T-helper 17 cell (primary cell): ENCODE measurements around the gene SOX21. TPM values are rescaled to one million over a fixed set of nuclear protein-coding genes. Genes with fewer than 3 reads are reported as not detected.

Experiments used
- ATAC-seq: fragments of 150-1000 bp; cut with Tn5 transposase; 2 replicates; pipeline ENCODE4 v1.10.0; 2021; ENCODE audit warnings: mild to moderate bottlenecking, moderate library complexity
- DNase-seq, 3 donors: peaks; one replicate each; pipeline versions ENCODE4 v3.0.0 to v3.0.0-alpha.2; 2020 to 2021
- H3K9me3 ChIP-seq: one replicate; pipeline ENCODE4 v1.7.0; 2013; ENCODE audit warnings: low read length, mild to moderate bottlenecking; ENCODE audit not compliant: control insufficient read depth, poor library complexity, severe bottlenecking
- H3K27ac Mint-ChIP-seq: one replicate; pipeline ENCODE4 v1.8.0; 2022; ENCODE audit warnings: mild to moderate bottlenecking, moderate library complexity, mixed read lengths
- H3K27me3 Mint-ChIP-seq: one replicate; pipeline ENCODE4 v1.8.0; 2022; ENCODE audit warnings: mixed read lengths
- H3K36me3 Mint-ChIP-seq: one replicate; pipeline ENCODE4 v1.8.0; 2022; ENCODE audit warnings: low read depth, mixed read lengths
- H3K4me1 Mint-ChIP-seq: one replicate; pipeline ENCODE4 v1.8.0; 2022; ENCODE audit warnings: mild to moderate bottlenecking, mixed read lengths
- H3K4me3 Mint-ChIP-seq: one replicate; pipeline ENCODE4 v1.8.0; 2022; ENCODE audit warnings: mild to moderate bottlenecking, moderate library complexity, mixed read lengths
- total RNA-seq, 4 donors: library from RNA in 2 of 4; stranded (reverse) in 2 of 4; gene quantifications; one replicate each; pipeline ENCODE4 v1.2.3 and lab custom pipeline; 2022 to 2026

Gene SOX21
- total RNA-seq, 2 donors from 2014 or later: not detected

DNA sequence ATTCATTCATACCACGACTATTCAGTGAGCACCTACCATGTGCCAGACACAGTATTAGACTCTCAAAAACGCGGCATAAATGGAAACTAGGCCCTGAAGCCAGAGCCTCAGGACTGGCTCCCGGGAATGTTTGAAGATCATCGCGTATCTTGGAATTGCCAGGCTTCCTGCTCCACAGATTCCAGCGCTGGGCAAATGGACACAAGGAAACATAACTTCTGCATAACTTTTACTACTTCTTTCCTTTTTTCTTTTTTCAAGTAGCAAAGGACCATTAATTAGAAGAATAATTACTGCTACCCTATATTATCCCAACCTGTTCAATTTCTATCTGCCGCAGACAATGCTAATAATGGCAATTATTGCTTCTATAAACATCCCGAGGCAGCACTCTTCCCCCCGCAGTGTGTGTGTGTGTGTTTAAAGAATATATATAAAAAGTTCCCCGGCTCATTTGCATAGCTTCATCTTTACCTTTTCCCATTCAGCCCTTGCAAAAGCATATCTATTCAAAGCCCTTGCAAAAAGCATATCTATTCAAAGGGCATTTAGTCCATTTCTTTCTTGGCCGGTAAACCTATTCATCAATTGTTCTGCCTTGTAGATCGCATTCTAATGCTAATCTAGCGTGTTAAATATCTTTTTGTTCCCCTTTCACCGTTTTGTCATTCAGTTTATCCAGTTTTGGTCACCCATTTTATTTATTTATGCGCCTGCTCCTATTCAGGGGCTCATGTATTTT lies 6.1 kb downstream of the SOX21 start:
- Mint-ChIP-seq H3K4me3 (no peak overlapping the region), H3K27me3 (peaks cover 85% of the 10 kb centered on the region), H3K36me3 (peaks cover 5% of the 10 kb centered on the region), H3K27ac (peak overlapping the region; percentile 29), H3K4me1 (peaks cover 10% of the 10 kb centered on the region)
- no peaks in the 10 kb centered on the region for H3K9me3 ChIP-seq
- DNase-seq (no peak), ATAC-seq (no peak)

DNA sequence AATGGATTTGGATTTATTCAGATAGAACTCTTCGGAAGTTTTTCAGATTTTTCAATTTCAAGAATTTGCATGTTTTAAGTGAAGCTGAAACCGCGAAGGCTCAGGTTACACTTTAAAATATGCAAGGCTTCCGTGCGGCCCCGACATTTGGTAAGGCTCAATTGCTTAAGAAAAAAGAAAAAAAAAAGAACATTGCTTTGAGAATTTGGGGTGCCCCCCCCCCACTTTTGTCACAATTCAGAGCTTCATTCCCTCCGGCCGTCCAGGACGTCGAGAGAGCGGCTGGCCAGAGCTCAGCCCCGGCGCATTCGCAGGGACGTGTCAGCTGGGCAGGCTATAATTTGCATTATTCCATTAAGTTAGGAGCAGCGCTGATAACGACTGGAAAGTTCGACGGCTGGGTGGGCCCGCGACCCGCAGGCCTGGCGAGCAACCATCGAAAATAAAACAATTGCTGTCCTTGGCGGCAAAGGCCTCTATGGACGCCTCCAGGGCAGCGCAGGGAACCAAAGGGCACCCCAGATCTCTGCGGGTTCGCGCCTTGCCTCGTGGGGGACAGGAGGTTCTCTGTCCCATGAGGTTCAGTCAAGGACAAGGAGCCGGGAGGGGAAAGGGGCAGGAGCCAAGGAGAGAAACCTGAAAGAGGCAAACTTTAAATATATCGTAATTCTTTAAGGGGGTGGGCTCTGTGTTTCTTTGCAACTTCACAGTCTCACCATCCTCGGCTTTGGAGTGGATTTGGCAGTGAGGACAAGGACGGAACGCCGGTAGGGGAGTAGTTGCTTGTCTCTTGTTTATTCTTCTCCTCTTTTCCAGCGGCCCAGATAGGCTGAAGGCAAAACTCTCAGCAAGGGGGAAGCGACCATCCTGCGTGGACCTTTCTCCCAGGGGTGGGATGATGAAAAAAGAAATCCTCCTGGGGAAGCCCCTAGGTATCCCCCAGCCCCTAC lies 7.0 kb downstream of the SOX21 start:
- no peak for ATAC-seq
- Mint-ChIP-seq H3K27me3 (peaks cover 89% of the 10 kb centered on the region), H3K4me3 (peak overlapping the region; percentile 25), H3K4me1 (peaks cover 8% of the 10 kb centered on the region), H3K36me3 (peaks cover 5% of the 10 kb centered on the region), H3K27ac (no peak overlapping the region)
- H3K9me3 ChIP-seq: no peaks in the 10 kb centered on the region
- no peak for DNase-seq

DNA sequence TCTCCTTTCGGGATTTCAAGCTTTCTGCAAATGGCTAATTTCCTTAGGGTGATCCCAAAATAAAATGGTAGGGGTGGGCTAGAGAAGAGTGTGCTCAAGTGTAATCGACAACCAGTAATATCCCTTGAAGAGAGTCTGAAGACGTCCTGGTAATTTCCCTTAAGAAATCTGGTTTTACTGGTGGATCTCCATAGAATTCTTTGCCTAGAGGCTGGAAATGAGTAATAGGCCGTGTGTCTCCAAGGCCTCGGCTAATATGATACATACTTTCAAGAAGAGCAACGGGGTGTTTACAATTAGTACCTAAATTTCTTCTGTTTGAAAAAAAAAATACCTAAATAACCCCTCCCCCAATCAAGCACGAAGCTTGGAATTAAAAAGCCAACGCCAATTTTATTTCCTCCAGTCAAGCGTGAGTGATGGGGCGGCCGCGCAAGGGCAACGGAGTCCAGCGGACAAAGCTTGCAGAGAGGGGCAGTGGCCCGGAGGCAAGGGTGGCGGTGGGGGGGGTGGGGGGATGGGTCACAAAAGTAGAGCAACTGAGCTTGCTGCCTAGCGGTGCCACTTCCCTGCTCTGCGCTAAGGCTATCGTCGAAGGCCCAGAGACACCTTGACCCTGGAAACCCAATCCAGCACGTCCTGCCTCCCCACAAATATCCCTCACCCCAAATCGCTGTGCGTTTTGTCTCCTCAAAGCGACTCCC lies 7.8 kb downstream of the SOX21 start:
- H3K27ac Mint-ChIP-seq: no peak overlapping the region
- H3K4me3 Mint-ChIP-seq: no peak overlapping the region
- DNase-seq (no peak), ATAC-seq (no peak)
- H3K27me3 Mint-ChIP-seq: peaks cover 94% of the 10 kb centered on the region
- peaks cover 6% of the 10 kb centered on the region for H3K4me1 Mint-ChIP-seq
- H3K9me3 ChIP-seq: no peaks in the 10 kb centered on the region
- H3K36me3 Mint-ChIP-seq: peaks cover 5% of the 10 kb centered on the region

DNA sequence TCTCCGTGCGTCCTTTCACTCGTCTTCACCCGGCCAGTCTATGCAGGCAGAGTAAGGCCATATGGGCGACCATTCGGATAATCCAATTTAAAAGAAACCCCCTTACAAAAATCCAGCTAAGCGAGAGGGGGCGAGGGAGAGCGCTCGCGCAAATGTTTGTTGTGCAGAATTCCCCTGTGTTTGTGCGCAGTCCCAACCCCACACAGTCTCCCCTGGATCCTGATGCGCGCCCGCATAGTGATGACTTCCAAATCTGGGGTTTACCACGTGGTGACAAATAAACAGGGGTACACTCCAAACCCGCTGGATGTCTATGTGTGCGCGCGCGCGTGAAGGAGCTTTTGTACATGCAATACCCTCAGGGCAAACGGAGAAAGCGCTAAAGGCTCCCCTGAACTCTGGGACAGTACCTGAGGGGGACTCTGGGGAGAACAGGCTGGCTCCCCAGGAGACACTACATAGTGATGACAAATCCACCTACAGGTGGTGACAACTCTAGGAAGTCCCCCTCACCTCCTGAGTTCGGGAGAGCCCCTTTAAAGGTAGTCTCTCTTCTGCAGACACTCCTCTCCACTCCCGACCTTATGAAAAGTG lies 8.5 kb downstream of the SOX21 start:
- DNase-seq (no peak), ATAC-seq (no peak)
- Mint-ChIP-seq H3K27ac (no peak overlapping the region), H3K4me1 (peaks cover 6% of the 10 kb centered on the region), H3K36me3 (peaks cover 5% of the 10 kb centered on the region), H3K27me3 (peaks cover 94% of the 10 kb centered on the region), H3K4me3 (no peak overlapping the region)
- H3K9me3 ChIP-seq: no peaks in the 10 kb centered on the region

DNA sequence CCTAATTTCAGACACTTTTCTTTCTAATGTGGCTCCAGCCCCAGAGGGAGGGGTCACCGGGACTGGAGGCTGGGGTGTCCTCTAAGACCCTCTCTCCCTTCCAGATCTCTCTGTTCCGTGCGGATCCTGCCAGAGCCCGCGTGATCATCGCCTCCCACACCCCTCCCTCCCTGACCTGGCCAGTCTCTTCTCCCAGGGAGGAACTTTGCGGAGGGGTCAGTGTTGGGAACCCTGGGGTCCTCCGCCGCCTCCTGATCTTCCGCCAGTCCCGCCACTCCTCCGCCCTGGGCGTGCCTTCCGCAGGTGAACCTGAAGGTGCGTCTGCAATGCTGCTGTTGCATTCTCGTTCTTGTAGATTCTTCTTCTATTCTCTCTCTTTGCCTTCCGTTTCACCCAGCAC lies 9.1 kb downstream of the SOX21 start:
- H3K36me3 Mint-ChIP-seq: peaks cover 5% of the 10 kb centered on the region
- no peak overlapping the region for H3K4me3 Mint-ChIP-seq
- H3K27me3 Mint-ChIP-seq: peaks cover 94% of the 10 kb centered on the region
- no peak for DNase-seq
- peaks cover 6% of the 10 kb centered on the region for H3K4me1 Mint-ChIP-seq
- no peaks in the 10 kb centered on the region for H3K9me3 ChIP-seq
- H3K27ac Mint-ChIP-seq: no peak overlapping the region
- no peak for ATAC-seq

DNA sequence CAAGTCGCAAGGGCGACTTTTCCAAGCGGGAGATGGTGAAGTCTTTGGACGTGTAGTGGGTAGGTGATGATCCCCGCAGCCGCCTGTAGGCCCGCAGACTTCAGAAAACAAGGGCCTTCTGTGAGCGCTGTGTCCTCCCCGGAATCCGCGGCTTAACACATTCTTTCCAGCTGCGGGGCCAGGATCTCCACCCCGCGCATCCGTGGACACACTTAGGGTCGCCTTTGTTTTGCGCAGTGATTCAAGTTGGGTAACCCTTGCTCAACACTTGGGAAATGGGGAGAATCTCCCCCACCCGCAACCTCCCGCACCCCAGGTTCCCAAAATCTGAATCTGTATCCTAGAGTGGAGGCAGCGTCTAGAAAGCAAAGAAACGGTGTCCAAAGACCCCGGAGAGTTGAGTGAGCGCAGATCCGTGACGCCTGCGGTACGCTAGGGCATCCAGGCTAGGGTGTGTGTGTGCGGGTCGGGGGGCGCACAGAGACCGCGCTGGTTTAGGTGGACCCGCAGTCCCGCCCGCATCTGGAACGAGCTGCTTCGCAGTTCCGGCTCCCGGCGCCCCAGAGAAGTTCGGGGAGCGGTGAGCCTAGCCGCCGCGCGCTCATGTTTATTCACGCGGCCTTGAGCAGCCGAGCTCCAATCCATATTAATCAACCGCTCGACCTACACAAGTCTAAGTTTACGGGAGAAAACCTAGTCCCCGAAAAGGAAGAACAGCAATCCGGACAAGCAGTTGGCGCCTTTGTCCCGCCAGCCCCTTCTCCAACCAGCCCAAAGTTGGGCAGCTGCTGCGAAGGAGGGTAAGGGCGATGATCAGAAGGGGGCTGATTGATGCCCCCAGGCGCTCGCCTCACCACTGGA lies 9.9 kb downstream of the SOX21 start:
- Mint-ChIP-seq H3K4me1 (peaks cover 4% of the 10 kb centered on the region), H3K36me3 (peaks cover 3% of the 10 kb centered on the region), H3K4me3 (no peak overlapping the region), H3K27ac (no peak overlapping the region), H3K27me3 (peaks cover 94% of the 10 kb centered on the region)
- no peak for ATAC-seq
- no peak for DNase-seq
- H3K9me3 ChIP-seq: no peaks in the 10 kb centered on the region

DNA sequence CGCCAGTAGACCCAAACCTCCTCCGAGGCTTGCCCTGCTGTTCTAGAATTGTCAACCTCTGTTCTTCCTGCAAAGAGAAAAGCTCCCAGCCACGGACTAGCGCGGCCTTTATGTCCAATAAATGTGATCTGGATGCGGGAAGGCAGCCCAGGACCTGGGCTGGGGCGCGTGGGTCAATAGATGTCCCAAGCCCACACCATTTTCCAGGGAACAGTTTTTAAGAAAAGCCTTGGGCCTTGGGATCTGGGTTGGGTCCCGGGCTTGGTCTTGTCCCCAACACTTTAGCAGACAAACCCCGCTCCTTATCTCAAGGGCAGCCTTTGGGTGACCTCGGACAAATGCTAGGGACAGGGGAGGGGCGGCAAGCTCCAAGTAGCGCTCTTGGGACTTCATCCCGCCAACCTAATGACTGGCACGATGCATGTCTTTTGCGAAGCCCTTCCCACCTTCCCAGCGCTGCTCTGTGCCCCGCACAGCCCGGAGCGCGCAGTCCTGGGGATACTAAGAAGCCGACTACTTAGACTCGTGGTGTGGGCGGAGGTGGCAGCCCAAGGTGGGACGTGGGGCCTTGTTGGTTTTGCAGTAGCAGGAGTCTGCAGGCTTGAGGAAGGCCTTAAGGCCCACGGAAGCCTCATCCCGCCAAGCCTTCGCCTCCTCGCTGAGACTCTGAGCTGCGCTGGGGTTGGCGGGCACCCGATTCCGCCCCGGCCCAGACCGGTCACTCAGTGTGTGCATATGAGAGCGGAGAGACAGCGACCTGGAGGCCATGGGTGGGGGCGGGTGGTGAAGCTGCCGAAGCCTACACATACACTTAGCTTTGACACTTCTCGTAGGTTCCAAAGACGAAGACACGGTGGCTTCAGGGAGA lies 10.8 kb downstream of the SOX21 start:
- H3K4me3 Mint-ChIP-seq: no peak overlapping the region
- H3K9me3 ChIP-seq: no peaks in the 10 kb centered on the region
- DNase-seq (no peak), ATAC-seq (no peak)
- peaks cover 4% of the 10 kb centered on the region for H3K4me1 Mint-ChIP-seq
- H3K27ac Mint-ChIP-seq: no peak overlapping the region
- peaks cover 88% of the 10 kb centered on the region for H3K27me3 Mint-ChIP-seq
- peaks cover 3% of the 10 kb centered on the region for H3K36me3 Mint-ChIP-seq

DNA sequence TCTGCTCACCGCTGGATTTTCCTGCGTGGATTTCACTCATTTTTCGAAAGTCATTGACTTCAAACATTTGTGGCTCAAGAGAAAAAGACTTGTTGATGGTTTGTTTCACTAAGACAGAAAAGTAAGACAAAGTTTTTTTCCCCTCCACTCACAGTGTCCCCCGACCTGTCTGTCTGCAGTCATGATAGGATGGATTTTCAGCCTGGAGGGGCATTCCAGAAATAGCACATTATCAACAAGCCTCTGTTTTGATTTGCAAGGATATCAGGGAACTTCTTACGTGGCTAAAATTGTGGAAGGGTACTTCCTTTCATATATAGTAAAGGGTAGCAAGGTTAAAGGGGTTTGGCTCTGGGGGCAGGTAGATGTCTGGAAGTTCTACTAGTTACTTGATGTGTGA lies 11.8 kb downstream of the SOX21 start:
- no peak overlapping the region for H3K27ac Mint-ChIP-seq
- DNase-seq (no peak), ATAC-seq (no peak)
- no peak overlapping the region for H3K4me3 Mint-ChIP-seq
- H3K9me3 ChIP-seq: no peaks in the 10 kb centered on the region
- peaks cover 4% of the 10 kb centered on the region for H3K4me1 Mint-ChIP-seq
- H3K27me3 Mint-ChIP-seq: peaks cover 88% of the 10 kb centered on the region
- peaks cover 3% of the 10 kb centered on the region for H3K36me3 Mint-ChIP-seq

DNA sequence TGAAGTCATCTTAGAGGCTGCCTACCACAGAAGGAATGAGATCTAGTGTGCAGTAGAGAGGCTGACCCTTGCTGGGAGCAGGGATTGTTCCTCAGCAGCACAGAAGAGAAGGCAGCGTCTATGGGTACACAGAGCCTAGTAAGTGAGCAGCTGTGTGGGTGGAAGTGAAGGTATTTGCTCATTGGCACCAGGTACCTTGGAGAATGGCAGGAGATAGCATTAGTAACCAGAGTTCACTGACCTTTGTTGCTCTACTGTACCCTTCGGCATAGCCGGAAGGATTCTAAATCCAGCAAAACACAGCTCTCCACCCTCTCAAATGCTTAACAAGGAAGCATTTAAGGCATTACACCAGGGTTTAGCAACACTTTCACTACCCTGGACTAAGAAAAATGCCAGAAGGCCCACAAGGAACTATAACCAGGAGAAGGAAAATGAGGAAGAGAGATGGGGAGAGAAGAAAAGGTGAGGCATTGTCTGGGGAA lies 12.3 kb downstream of the SOX21 start:
- Mint-ChIP-seq H3K27me3 (peaks cover 86% of the 10 kb centered on the region), H3K4me1 (peaks cover 4% of the 10 kb centered on the region), H3K4me3 (no peak overlapping the region), H3K27ac (no peak overlapping the region), H3K36me3 (peaks cover 3% of the 10 kb centered on the region)
- DNase-seq (no peak), ATAC-seq (no peak)
- no peaks in the 10 kb centered on the region for H3K9me3 ChIP-seq

DNA sequence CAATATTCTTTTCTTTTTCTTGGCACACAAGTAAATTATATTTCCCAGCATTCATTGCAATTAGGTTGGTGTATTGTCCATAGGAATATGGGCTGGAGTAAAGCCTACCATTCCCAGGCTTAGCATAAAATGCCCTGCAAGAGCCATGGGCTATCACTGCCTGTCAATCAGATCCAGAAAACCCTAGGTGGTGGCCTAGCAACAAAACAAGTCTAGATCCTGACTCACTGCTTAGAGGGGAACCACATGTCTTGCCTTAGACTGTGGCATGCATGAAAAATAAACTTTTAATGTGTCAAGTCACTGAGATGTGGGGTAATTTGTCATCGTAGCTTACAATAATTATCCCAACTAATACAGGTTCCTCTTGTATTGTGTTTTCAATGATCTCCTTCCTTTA lies 16.2 kb downstream of the SOX21 start:
- H3K9me3 ChIP-seq: no peaks in the 10 kb centered on the region
- H3K36me3 Mint-ChIP-seq: no peaks in the 10 kb centered on the region
- no peak for DNase-seq
- H3K4me1 Mint-ChIP-seq: no peaks in the 10 kb centered on the region
- no peak for ATAC-seq
- no peak overlapping the region for H3K4me3 Mint-ChIP-seq
- no peak overlapping the region for H3K27ac Mint-ChIP-seq
- H3K27me3 Mint-ChIP-seq: peaks cover 61% of the 10 kb centered on the region

DNA sequence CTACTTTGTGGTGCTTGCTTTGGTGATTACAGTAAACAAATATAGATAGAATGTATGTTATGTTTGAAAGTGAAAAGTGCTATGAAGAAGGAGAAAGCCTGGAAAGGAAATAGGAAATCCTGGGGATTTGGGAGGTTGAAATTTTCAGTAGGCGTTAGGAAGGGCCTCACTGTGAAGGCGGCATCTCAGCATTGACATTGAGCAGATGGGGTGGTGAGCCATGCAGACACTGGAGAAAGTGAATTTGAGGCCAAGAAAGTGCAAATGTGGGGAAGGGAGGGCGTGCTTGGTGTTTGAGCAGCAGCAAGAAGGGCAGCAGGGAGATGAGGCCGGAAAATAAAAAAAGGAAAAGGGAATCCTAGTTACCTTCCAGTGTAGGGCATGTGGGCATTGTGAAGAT lies 20.3 kb downstream of the SOX21 start:
- Mint-ChIP-seq H3K4me3 (no peak overlapping the region), H3K36me3 (no peaks in the 10 kb centered on the region), H3K27ac (no peak overlapping the region), H3K27me3 (peaks cover 43% of the 10 kb centered on the region), H3K4me1 (no peaks in the 10 kb centered on the region)
- H3K9me3 ChIP-seq: no peaks in the 10 kb centered on the region
- DNase-seq: no peak
- no peak for ATAC-seq
